ENCODE results near the gene CENPC.

DNA sequence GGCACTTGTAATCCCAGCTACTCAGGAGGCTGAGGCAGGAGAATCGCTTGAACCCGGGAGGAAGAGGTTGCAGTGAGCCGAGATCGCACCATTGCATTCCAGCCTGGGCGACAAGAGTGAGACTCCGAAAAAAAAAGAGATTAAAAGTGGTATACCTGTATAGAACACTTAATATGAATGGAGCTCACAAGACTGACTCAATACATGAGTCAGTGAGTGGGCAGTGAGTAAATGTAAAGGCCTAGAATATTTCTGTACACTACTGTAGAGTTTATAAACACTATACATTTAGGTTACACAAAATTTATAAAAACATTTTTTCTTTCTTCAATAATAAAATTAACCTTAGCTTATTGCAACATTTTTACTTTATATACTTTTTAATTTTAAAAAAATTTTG, 93.8 kb downstream of the CENPC start:
- TF ChIP-seq POLR2A (IDR thresholded peaks at IDR 0.05) = no peak
- TF ChIP-seq, protein P1, sequence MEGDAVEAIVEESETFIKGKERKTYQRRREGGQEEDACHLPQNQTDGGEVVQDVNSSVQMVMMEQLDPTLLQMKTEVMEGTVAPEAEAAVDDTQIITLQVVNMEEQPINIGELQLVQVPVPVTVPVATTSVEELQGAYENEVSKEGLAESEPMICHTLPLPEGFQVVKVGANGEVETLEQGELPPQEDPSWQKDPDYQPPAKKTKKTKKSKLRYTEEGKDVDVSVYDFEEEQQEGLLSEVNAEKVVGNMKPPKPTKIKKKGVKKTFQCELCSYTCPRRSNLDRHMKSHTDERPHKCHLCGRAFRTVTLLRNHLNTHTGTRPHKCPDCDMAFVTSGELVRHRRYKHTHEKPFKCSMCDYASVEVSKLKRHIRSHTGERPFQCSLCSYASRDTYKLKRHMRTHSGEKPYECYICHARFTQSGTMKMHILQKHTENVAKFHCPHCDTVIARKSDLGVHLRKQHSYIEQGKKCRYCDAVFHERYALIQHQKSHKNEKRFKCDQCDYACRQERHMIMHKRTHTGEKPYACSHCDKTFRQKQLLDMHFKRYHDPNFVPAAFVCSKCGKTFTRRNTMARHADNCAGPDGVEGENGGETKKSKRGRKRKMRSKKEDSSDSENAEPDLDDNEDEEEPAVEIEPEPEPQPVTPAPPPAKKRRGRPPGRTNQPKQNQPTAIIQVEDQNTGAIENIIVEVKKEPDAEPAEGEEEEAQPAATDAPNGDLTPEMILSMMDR (IDR thresholded peaks at IDR 0.05) = no peak

Data from tibial nerve (tissue), 3 donors.